ELR (cell line): ENCODE data around the gene TNFAIP8L1.
"Not testable (repeated sequence)": the region's sequence is repeated elsewhere in the genome, so short reads cannot be mapped to it uniquely, and the experiment has no call there.

Experiments used
- DNase-seq: peaks from one replicate; pipeline ENCODE4 v3.0.0-alpha.2; 2015; ENCODE audit warnings: low read depth

The TNFAIP8L1 gene

DNA sequence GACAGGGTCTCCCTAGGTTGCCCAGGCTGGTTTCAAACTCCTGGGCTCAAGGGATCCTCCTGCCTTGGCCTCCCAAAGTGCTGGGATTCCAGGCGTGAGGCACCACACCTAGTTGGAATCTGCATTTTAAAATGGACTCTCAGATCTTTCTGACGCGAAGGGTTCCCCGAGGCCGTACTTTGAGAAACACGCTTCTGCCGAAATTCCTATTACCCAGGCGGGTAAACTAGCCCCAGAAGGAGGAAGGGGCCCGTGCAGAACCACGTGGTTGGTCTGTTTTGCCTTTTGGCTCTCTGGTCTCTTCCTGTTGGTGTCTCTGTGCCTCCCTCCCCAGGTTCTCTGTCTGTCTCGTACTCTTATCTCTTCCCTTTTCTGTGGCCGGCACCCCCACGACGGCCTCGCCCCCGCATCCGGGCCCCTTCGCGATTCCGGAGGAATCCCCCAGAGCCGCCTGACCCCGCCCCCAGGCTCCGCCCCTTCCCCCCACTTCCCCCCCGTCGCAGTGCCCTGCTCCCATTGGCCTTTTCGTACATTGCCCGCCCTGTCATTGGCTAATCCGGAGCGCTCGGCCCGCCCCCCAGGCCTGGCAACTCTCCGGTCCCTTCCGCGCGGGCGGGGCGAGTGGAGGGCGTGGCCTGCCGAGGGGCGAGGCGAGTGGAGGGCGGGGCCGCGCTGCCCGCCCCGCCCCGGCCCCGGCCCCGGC lies at the start of gene TNFAIP8L1:
TNFAIP8L1 (plus strand) TSS at position 689 of the 703 bp plus-strand sequence. CDS start 12,354 bp downstream, outside the sequence.
- peak; percentile 97 for DNase-seq

DNA sequence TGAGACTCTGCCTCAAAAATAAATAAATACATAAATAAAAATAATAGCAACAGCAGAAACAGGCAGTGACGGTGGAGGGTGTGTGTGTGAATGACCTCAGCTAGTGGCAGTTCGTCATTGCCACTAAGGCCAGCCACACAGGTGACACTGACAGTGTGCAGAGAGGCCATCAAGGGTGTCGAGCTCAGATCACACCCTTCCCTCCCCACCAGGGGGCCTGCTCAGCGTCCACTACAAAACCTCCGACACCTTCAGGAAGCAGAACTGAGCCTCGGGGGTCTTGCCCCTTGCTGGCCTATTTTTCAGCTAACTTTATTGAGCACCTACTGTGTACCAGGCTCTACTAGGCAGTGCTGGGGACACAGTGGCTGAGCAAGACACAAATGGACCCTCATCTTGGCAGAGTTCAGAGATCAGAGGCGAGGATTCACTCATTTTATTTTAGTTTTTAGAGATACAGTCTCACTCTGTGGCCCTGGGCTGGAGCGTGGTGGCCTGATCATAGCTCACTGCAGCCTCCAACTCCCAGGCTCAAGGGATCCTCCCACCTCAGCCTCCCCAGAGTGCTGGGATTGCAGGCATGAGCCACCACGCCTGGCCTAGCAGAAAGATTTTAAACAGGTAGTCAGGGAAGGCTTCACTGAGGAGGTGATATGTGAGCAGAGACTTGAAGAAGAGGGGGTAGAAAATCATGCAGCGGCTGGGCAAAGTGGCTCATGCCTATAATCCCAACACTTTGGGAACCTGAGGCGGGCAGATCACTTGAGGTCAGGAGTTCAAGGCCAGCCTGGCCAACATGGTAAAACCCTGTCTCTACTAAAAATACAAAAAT lies 49.5 kb upstream of the TNFAIP8L1 start:
- peak; percentile 42 for DNase-seq

DNA sequence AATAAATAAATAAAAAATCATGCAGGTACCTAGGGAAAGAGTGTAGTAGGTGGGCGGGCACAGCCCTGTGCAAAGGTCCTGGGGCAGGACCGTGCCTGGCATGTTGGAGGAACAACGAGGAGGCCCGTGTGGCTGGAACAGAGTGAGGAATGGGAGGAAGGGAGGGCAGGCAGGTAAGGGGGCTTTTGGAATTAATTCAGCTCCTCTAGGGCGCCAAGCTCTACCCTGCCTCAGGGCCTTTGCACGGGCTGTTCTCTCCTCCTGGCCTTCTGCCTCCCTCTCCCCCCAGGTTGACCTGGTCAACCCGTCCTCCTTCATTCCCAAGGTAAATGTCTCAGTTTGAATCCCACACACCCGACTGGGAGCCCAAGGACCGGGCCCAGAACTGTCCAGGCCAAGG lies 48.8 kb upstream of the TNFAIP8L1 start:
- no peak for DNase-seq

DNA sequence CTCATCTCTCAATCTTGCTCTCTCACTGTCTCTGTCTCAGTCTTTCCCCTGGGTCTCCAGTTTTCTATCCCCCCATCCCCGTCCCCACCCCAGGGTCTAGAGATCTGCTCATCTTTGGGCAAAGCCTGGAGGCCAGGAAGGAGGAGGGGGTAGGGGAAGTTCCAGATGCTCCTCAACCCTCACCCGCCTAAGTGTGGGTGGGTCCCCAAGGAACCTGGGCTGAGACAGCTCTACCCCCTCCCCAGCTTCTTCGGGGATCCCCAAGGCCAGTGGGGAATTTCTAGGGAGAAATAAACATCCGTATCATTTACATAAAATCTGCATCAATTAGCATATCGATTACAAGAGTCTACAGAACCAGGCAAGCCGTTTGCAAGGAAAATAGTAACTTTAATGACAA lies 48.0 kb upstream of the TNFAIP8L1 start:
- no peak for DNase-seq

DNA sequence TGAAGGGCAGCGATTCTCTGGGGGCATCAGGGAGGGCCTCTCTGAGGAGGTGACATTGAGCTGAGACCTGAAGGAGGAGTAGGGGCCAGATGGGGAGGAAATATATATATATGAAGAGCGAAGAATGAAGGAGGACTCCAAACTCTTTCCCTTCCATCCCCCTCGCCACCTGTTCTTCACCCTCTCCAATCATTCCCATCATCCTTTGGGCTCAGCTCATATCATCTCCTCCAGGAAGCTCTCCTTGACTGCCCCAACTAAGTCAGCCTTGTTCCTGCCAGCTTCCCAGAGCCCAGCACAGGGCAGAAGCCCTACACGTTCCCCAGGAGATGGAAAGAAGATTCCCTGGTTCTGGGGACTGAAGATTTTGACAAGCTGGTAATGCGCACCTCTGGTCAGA lies 46.9 kb upstream of the TNFAIP8L1 start:
- no peak for DNase-seq

DNA sequence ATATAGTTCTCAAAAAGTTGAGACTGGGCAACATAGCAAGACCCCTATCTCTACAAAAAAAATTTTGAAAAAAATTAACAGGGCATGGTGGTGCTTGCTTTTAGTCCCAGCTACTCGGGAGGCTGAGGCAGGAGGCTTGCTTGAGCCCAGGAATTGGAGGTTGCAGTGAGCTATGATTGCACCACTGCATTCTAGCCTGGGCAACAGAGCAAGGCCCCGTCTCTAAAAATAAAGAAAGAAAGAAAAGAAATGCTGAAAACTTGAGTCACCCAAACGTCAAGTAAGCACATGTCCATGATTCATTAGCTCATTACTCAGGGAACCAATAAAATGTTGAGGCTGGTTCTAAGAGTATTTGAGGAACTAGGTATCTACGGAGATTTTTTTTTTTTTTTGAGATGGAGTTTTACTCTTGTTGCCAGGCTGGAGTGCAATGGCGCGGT lies 45.9 kb upstream of the TNFAIP8L1 start:
- peak; percentile 87 for DNase-seq

DNA sequence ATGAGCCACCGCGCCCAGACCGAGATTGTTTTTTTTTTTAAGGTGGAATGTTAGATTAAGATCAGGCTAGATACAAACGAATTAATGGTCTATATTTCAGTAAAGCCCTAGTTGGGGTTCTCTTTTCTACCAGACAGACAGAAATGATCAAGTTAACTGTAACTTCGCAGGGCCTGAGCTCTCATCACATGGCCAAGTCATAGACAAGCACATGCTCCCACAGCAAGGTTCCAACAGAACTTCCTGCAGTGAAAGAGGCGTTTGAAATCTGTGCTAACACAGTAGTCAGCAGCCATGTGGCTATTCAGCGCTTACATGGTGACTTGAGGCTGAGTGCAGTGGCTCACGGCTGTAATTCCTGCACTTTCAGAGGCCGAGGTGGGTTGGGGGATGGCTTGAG lies 45.1 kb upstream of the TNFAIP8L1 start:
- DNase-seq: no peak

DNA sequence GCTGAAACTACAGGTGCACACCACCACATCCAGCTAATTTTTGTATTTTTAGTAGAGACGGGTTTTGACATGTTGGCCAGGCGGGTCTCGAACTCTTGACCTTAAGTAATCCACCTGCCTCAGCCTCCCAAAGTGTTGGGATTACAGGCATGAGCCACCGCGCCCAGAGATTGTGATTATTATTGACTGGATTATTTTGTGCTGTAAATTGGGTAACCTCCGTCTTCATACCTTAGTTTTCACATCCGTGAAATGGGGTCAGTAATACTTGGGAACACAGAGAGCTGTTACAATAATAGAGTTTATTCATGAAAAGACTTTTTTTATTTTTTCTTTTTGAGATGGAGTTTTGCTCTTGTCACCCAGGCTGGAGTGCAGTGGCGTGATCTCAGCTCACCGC lies 44.2 kb upstream of the TNFAIP8L1 start:
- DNase-seq: not testable (repeated sequence)

DNA sequence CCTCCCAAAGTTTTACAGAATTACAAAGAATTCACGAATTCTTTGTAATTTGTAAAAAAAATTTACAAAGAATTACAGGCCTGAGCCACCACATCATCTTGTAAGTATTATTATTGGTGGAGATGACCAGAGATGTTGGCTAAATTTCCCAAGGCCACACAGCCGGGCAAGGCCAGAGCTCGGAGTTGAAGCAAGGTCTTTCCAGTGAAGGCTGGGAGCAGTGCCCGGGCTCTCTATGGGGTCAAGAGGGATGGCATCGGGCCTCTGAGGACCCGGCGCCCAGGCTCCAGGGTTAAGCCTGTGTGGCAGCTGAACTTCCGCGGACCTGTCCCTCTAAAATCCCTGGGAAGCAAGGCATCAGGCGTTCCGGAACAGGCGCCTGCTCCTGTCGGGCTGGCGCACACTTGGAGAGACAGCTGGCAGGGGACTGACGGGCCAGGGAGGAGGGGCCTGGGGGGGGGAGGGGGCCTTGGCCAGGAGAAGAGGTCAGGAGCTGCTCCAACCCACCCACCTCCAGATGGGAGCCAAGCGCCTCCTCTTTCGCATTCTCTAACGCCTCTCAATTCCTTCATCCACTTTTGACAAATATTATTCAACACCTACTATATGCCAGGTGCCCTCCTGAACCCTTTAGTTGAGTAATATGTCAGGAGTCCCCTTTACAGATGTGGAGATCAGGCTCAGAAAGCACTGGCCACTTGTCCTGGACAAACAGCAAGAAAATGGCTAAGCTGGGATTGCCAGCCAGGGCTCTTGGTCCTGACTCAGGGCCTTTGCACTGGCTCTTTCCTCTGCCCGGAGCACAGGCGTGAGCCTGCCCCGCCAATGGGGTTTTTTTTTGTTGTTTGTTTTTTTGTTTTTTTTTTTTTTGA lies 43.0 kb upstream of the TNFAIP8L1 start:
- DNase-seq: no peak

DNA sequence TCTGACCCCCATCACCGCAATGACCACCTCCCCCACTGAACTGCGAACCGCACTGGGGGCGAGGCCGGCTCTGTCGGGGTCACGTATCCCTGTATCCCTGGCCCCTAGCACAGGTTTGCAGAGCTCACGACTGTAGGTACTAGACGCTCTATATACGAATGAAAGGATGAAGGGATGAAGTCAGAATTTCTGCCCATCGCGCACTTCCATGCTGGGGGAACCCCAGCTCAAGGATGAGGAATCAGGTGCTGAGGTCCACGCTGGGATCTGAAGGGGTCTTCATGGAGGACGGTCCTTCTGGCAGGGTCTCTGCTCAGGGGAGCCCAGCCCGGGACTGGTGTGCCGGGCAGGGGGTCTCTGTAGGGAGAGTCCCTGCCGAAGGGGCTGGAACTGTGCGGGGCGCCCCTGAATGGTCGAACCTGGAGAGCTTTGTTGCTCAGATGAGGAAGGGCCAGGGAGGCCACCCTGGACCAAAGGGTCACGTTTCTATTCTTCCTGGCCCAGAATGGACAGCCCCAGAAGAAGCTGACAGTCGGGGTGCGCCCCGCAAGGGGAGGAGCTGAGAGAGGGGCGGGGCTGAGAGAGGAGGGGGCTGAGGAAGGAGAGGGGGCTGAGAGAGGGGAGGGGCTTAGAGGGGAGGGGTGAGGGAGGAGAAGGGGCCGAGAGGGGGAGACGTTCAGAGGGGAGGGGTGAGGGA lies 41.9 kb upstream of the TNFAIP8L1 start:
- DNase-seq: no peak

DNA sequence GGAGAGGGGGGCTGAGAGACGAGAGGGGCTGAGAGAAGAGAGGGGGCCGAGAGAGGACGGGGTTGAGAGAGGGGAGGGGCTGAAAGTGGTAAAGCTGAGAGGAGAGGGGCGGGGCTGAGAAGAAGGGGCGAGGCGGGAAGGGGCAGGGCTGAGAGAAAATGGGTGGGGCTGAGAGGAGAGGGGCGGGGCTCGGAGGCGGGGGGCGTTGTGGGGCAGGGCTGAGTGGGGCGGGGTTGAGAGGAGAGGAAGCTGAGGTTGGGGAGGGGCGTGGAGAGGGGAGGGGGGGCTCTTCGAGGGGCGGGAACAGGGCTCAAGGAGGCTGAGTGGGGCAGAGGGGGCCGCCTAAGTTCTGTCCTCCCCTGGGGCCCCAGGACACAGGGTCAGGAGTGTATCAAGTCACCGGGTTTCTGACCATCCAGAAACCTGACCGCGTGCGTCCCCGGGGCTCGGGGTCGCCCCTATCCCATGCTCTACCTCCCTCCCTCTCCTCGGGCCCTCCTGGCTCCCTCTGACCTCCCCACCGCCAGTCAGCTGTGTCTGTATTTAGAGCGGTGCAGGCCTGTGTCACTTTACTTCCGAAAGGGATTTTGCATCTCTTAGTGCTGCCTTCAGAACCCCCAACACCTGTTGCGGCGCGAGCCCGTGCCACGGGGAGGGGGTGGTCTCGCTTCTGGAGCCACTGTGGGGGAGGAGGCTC lies 41.2 kb upstream of the TNFAIP8L1 start:
- peak; percentile 64 for DNase-seq

DNA sequence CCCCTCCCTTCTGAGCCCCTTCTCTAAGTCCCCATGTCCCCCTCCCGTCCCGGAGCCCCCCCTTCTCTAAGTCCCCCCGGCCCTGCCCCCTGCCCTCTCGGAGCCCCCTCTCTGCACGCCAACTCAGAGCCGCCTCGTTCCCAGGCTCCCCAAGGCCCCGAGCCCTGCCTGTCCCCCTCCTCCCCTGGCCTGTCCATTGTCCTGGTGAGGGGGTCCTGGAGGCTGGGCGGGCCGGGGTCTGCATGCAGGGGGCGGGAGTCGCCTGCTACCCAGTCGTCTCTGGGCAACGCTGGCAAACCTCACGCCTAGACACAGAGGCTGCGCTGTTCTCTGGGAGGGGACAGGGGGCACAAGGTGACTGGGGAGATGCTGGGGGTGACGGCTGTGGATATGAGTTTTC lies 40.6 kb upstream of the TNFAIP8L1 start:
- no peak for DNase-seq

DNA sequence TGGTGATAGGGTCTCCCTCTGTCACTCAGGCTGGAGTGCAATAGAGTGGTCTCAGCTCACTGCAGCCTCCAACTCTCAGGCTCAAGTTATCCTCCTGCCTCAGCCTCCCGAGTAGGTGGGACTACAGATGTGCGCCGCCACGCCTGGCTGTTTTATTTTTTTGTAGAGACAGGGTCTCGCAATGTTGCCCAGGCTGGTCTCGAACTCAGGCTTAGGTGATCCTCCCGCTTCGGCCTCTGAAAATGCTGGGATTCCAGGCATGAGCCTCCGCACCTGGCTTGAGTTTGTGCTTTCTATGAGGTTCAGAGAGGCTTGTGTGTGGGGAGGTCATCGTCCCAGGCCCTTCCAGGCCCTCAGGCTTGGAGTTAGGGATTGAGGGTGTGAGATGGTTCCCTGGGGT lies 39.2 kb upstream of the TNFAIP8L1 start:
- DNase-seq: no peak

DNA sequence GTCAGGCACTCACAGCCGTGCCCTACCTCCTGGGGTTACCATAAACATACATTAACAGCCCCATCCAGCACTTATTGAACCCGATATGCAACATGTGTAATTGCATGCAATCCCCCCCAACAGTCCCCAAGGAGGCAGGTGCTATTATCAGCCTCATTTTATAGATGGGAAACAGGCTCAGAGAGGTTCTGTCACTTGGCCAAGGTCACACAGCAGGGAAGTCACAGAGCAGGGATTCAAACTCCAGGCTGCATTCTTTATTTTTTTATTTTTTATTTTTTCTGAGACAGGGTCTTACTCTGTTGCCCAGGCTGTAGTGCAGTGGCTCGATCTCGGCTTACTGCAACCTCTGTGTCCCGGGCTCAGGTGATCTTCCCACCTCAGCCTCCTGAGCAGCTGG lies 38.4 kb upstream of the TNFAIP8L1 start:
- DNase-seq: no peak

DNA sequence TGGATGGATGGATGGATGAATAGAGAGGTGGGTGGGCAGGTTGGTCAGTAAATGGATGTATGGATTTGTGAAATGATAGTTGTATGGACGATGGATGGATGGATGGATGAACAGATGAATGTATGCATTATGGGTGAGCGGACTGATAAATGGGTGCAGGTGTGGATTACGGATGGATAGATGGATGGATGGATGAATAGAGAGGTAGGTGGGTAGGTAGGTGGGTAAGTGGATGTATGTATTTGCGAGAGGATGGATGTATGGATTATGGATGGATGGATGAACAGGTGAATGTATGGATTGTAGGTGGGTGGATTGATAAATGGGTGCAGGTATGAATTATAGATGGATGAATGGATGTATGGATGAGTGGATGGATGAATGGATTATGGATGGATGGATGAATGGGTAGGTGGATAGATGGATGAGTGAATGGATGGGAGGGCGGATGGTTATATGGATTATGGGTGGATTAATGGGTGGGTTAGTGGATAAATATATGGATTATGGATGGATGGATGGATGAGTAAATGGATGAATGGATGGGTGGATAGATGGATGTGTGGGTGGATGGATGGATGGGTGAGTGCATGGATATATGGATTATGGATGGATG lies 37.0 kb upstream of the TNFAIP8L1 start:
- no peak for DNase-seq

DNA sequence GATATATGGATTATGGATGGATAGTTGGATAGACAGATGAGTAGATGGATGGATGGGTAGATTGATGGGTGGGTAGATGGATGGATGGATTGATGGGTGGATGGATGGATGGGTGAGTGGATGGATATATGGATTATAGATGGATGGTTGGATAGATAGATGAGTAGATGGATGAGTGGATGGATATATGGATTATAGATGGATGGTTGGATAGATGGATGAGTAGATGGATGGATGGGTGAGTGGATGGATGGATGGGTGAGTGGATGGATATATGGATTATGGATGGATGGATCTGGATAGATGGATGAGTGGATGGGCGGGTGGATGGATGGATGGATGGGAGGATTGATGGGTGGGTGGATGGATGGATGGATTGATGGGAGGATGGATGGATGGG lies 36.4 kb upstream of the TNFAIP8L1 start:
- DNase-seq: no peak

DNA sequence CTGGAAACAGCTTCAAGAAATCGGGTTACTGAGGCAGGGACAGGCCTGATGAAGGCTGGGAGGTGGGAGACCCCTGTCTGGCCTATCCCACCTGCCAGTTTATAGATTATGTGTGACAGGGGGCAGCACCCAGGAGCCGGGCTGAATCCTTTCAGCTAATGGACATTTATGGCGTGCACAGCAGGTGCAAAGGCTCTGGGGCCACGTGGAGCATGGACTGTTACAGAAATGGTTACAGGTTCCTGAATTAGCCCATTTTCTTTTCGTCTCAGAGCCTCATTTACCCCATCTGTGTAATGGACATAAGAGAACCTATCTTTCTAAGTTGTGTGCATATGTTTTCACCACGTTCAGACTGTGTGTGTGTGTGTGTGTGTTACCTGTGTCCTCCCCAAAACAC lies 34.4 kb upstream of the TNFAIP8L1 start:
- no peak for DNase-seq

DNA sequence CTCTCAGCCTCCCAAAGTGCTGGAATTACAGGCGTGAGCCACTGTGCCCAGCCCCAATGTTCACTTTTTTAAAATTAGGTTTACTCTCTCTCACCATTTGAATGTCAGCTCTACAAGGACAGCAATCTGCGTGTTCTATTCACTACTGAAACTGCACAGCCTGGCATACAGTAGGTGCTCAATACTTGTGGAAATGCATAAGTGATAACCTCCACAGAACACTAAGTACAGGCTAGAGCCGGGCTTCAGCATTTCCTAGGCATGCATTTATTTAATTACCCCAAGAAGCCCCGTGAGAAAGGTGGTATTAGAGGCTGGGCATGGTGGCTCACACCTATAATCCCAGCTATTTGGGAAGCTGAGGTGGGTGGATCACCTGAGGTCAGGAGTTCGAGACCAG lies 33.1 kb upstream of the TNFAIP8L1 start:
- no peak for DNase-seq

DNA sequence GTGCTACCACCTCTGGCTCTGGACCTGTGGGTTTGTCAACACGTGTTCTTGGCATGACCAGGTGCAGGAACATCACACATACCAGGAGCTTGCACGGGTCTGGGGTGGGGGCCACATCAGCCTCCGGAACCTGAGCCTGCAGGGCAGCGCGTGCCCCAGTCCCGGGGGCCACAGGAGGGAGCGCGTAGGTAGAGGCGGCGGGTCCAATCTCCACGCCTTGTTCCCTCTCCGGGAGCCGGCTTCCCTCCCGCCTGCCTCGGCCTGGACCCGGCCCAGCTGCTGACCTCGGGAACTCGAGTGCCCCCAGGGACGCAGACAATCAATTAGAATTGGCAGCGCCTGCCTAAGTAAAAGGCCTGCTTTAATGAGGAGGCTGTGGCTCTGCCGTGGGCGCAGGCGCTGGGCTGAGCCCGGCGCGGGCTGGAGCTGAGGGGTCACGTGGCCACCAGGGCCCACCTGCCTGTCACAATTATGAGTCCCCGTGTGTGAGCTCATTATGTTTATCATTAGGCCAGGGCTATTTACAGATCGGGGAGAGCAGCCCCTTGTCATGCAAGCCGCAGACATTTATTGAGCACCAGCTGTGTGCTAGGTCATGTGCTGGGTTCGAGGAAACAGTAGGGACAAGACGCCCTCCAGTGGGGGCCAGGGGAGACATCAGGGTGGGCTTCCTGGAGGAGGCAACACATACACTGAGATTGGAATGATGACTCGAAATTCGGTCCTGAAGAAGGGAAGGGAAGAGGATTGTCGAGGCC lies 32.2 kb upstream of the TNFAIP8L1 start:
- DNase-seq: no peak
